Caco-2 (cell line): ENCODE data around the gene COX5A. TPM values are rescaled to one million over a fixed set of nuclear protein-coding genes. Genes with fewer than 3 reads are reported as not detected.

Experiments
- Bru-seq: library from RNA; stranded (reverse); fragments of 400-500 nt; gene quantifications from one replicate; lab custom pipeline; 2021; lab: Mats Ljungman, UMichigan
- BruChase-seq, 2 experiments: library from RNA; stranded (reverse); fragments of 400-500 nt; gene quantifications; one replicate each; lab custom pipeline; 2021; lab: Mats Ljungman, UMichigan
- BruUV-seq: library from RNA; stranded (reverse); fragments of 400-500 nt; replicated peaks from 2 replicates; lab custom pipeline; 2021; lab: Mats Ljungman, UMichigan
- CTCF ChIA-PET: fragments of 300-600 bp; sonication (Branson Sonifier 250); formaldehyde crosslinking; loops from one replicate; lab custom pipeline; 2022; ENCODE audit warnings: antibody characterized with exemption; lab: Charles Lee
- POLR2A ChIA-PET: fragments of 300-600 bp; sonication (Branson Sonifier 250); formaldehyde crosslinking; loops from one replicate; lab custom pipeline; 2022; ENCODE audit warnings: antibody characterized with exemption; lab: Charles Lee
- DNase-seq, 2 experiments: peaks; one replicate each; pipeline versions ENCODE4 v3.0.0 to v3.0.0-alpha.2; 2020 to 2022
- H3K27me3 ChIP-seq: replicated peaks from 2 replicates; pipeline ENCODE4 v1.6.0; 2011; ENCODE audit warnings: low read length; ENCODE audit not compliant: control insufficient read depth, insufficient read depth
- H3K36me3 ChIP-seq: 2 replicates; pipeline ENCODE4 v1.5.1; 2011; ENCODE audit warnings: low read length; ENCODE audit not compliant: control insufficient read depth, insufficient read depth
- H3K4me1 ChIP-seq: fragments of 250-450 bp; sonication (Bioruptor Pico); 2 replicates; pipeline ENCODE4 v1.5.1; 2020; ENCODE audit warnings: mild to moderate bottlenecking
- H3K4me3 ChIP-seq: 2 replicates; pipeline ENCODE4 v1.5.1; 2011; ENCODE audit warnings: low read depth, mild to moderate bottlenecking, control low read depth, low read length
- H3K9me3 ChIP-seq: fragments of 250-450 bp; sonication (Bioruptor Pico); 2 replicates; pipeline ENCODE4 v1.5.1; 2020; ENCODE audit warnings: mild to moderate bottlenecking, moderate library complexity
- H3K27ac Mint-ChIP-seq: one replicate; pipeline ENCODE4 v1.8.0; 2022; ENCODE audit warnings: mixed read lengths; ENCODE audit not compliant: unreplicated experiment
- H3K27me3 Mint-ChIP-seq: one replicate; pipeline ENCODE4 v1.8.0; 2022; ENCODE audit warnings: mixed read lengths; ENCODE audit not compliant: insufficient read depth, unreplicated experiment
- H3K36me3 Mint-ChIP-seq: one replicate; pipeline ENCODE4 v1.8.0; 2022; ENCODE audit warnings: mild to moderate bottlenecking, mixed read lengths; ENCODE audit not compliant: insufficient read depth, unreplicated experiment
- H3K4me1 Mint-ChIP-seq: one replicate; pipeline ENCODE4 v1.8.0; 2022; ENCODE audit warnings: low read depth, mixed read lengths; ENCODE audit not compliant: unreplicated experiment
- H3K4me3 Mint-ChIP-seq: one replicate; pipeline ENCODE4 v1.8.0; 2022; ENCODE audit warnings: mild to moderate bottlenecking, moderate library complexity, mixed read lengths; ENCODE audit not compliant: unreplicated experiment
- H3K9me3 Mint-ChIP-seq: one replicate; pipeline ENCODE4 v1.8.0; 2022; ENCODE audit warnings: mixed read lengths; ENCODE audit not compliant: unreplicated experiment
- intact Hi-C: fragments of 100-400 bp; cut with micrococcal nuclease; formaldehyde crosslinking; loops from one replicate; pipeline ENCODE4 v1.10.0; 2022; ENCODE audit not compliant: unreplicated experiment
- long read RNA-seq: library from polyadenylated mRNA; stranded (forward); transcript quantifications from one replicate; pipeline ENCODE4 v2.0.0, GENCODE V29; 2022
- total RNA-seq: library from RNA; stranded (reverse); gene quantifications from 2 replicates; pipeline ENCODE4 v1.2.3, GENCODE V29; 2022
- TF ChIP-seq, protein P1 (sequence below), 2 experiments: fragments of 200-600 bp in 1 of 2; IDR thresholded peaks; 1 replicate in 1 of 2; 2 replicates in 1 of 2; pipeline versions ENCODE4 v1.5.1 to v1.8.0; 2011 to 2022; ENCODE audit warnings: antibody characterized with exemption in 1 of 2, control low read depth in 1 of 2, inconsistent platforms in 1 of 2, low read depth in 1 of 2, low read length in 1 of 2, mild to moderate bottlenecking in 1 of 2, moderate library complexity in 1 of 2; ENCODE audit not compliant: insufficient read depth in 1 of 2, severe bottlenecking in 1 of 2, unreplicated experiment in 1 of 2

COX5A gene
- 306 and 318 TPM in 2 replicates for total RNA-seq
- percentile 79 among the genes with signal in this experiment for Bru-seq, nascent RNA
- BruChase-seq, experiment 1, labeled RNA remaining after a 2-hour chase, result percentile 72 among the genes with signal in this experiment
- BruChase-seq, experiment 2, labeled RNA remaining after a 6-hour chase, result percentile 79 among the genes with signal in this experiment
- long read RNA-seq, transcript COX5A-201 (5 exons, 1,268 nt), result major isoform, 250 of 275 reads
- long read RNA-seq, transcript COX5A-204 (4 exons, 579 nt), result minor isoform, 6 of 275 reads
- long read RNA-seq, partial matches to known transcripts, result 11 of 275 reads
- long read RNA-seq, other reads (novel, unspliced or antisense), result 7 of 275 reads

DNA sequence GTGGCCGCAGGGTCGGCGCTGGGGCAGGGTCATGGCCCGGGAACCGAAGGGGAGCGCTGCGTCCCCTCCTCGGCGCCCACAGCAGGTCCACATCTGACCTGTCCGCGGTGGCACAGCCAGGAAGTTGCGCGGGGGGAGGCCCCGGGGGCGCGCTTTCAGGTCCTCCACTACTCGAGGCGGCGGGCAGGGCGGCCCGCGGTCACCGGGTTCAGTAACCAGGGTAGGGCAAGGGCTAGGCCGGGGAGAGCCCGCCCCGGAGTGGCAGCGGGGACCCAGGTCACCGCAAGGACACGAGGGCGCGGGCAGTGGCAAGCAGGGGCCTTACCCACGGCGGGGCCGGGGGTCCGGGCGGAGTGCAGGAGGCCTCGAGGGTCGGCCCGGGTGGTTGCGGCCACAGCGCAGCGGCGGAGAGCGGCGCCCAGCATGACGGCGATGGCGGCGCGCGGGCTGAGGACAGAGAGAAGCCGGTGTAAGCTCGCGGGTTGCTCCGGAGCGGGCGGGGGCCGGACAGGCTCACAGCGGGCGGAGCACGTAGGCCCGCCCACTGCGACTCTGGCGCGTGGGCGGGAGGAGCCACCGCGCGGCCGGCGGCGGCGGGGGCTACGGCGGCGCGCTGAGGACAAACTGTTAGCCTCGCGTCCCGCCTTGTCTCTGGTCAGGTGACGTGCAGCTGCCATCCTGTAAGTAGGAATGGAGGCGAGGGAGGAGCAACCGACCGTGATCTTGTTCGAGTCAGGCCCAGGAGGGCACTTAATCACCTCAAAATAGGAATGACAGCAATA lies at the start of gene COX5A:
COX5A (minus strand) TSS at position 484 of the 782 bp plus-strand sequence; CDS start at position 425, 59 bp downstream.
- TF ChIP-seq, protein P1, sequence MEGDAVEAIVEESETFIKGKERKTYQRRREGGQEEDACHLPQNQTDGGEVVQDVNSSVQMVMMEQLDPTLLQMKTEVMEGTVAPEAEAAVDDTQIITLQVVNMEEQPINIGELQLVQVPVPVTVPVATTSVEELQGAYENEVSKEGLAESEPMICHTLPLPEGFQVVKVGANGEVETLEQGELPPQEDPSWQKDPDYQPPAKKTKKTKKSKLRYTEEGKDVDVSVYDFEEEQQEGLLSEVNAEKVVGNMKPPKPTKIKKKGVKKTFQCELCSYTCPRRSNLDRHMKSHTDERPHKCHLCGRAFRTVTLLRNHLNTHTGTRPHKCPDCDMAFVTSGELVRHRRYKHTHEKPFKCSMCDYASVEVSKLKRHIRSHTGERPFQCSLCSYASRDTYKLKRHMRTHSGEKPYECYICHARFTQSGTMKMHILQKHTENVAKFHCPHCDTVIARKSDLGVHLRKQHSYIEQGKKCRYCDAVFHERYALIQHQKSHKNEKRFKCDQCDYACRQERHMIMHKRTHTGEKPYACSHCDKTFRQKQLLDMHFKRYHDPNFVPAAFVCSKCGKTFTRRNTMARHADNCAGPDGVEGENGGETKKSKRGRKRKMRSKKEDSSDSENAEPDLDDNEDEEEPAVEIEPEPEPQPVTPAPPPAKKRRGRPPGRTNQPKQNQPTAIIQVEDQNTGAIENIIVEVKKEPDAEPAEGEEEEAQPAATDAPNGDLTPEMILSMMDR (IDR thresholded peaks at IDR 0.05; ENCODE audit: insufficient read depth in 1 of 2, low read depth in 1 of 2, low read length in 1 of 2, severe bottlenecking in 1 of 2, unreplicated experiment in 1 of 2), result no peak
- Mint-ChIP-seq H3K4me1 (peaks cover 6% of the 10 kb centered on the region), H3K4me3 (peak within 1 kb of the TSS; percentile 85), H3K36me3 (peaks cover 26% of the 10 kb centered on the region), H3K27ac (peak within 1 kb of the TSS; percentile 79), H3K27me3 (no peaks in the 10 kb centered on the region), H3K9me3 (no peaks in the 10 kb centered on the region)
- no TSS peak for BruUV-seq
- CTCF ChIA-PET, result interaction anchor here (0.7 to 1.0 kb wide), 4 partner anchors 13 to 112 kb away, joined by 4 to 8 read pairs (median 6); partner anchors contain the start of gene RPP25
- Histone ChIP-seq H3K27me3 (no peaks in the 10 kb centered on the region), H3K36me3 (no peaks in the 10 kb centered on the region), H3K4me3 (peak within 1 kb of the TSS; percentile 86), H3K9me3 (no peaks in the 10 kb centered on the region), H3K4me1 (peaks cover 17% of the 10 kb centered on the region)
- peak; percentile 93 to 94 for DNase-seq
- intact Hi-C loops, result loop anchor here (1.0 kb wide), 2 partner anchors 8 to 13 kb away; no protein-coding TSS in a partner anchor
- POLR2A ChIA-PET, result interaction anchor here (0.6 to 1.0 kb wide), 7 partner anchors 15 to 514 kb away, joined by 3 to 9 read pairs (median 3); partner anchors contain the start of genes FAM219B, RPP25 and SIN3A

DNA sequence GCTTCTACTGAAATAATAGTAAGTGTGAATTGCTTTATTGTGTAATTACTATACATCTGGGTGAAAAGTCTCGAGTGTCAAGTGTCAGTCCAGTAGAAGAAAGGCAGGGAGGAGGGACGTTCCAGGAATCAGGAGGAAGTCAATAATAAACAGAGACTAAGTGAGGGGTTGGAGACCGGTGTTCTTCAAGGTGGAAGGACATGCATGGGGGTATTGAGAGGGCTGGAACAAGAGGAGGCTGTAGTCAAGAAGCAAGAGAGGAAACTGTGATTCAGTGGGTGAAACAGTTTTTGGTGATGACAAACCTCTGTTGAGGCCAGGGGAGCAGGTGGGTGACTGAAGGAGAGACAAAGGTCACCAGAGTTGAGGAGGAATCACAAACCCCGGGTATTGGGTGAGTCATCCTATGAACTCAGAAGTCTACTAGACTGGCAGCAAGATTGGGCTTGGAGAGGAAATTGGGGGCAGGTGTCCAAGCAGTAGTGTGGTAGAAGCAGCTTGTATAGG lies 45.9 kb upstream of the COX5A start:
- TF ChIP-seq, protein P1 (IDR thresholded peaks at IDR 0.05; ENCODE audit: insufficient read depth in 1 of 2, low read depth in 1 of 2, low read length in 1 of 2, severe bottlenecking in 1 of 2, unreplicated experiment in 1 of 2), result no peak
- Mint-ChIP-seq H3K27me3 (peaks cover 14% of the 10 kb centered on the region), H3K4me1 (peaks cover 7% of the 10 kb centered on the region), H3K4me3 (no peak overlapping the region), H3K9me3 (no peaks in the 10 kb centered on the region), H3K36me3 (no peaks in the 10 kb centered on the region), H3K27ac (no peak overlapping the region)
- POLR2A ChIA-PET, result no interaction called here
- intact Hi-C loops, result no loop called here
- Histone ChIP-seq H3K4me1 (no peaks in the 10 kb centered on the region), H3K9me3 (no peaks in the 10 kb centered on the region), H3K4me3 (no peak overlapping the region), H3K36me3 (no peaks in the 10 kb centered on the region), H3K27me3 (no peaks in the 10 kb centered on the region)
- CTCF ChIA-PET, result no interaction called here
- DNase-seq, result no peak
- BruUV-seq, result no TSS peak

- no peak overlapping the region for H3K4me3 ChIP-seq
- CTCF ChIA-PET, result no interaction called here
- BruUV-seq, result no TSS peak
- H3K27me3 ChIP-seq, result no peaks in the 10 kb centered on the region
- H3K36me3 ChIP-seq, result no peaks in the 10 kb centered on the region
- POLR2A ChIA-PET, result interaction anchor here (0.6 kb wide), 1 partner anchor 127 kb away, joined by 4 read pairs; no protein-coding TSS in a partner anchor
- H3K4me1 Mint-ChIP-seq, result peaks cover 7% of the 10 kb centered on the region
- H3K4me3 Mint-ChIP-seq, result no peak overlapping the region
- peaks cover 14% of the 10 kb centered on the region for H3K27me3 Mint-ChIP-seq
- no peak overlapping the region for H3K27ac Mint-ChIP-seq
- TF ChIP-seq, protein P1 (IDR thresholded peaks at IDR 0.05; ENCODE audit: insufficient read depth in 1 of 2, low read depth in 1 of 2, low read length in 1 of 2, severe bottlenecking in 1 of 2, unreplicated experiment in 1 of 2), result no peak
- H3K4me1 ChIP-seq, result no peaks in the 10 kb centered on the region
- no peak for DNase-seq
- no peaks in the 10 kb centered on the region for H3K36me3 Mint-ChIP-seq
- intact Hi-C loops, result no loop called here
- no peaks in the 10 kb centered on the region for H3K9me3 ChIP-seq
- no peaks in the 10 kb centered on the region for H3K9me3 Mint-ChIP-seq
These were observed 44.3 kb upstream of the COX5A start for GRCh38 chr15:74982183-74982582.
